Cardiac fibroblast (primary cell): Measurements from ENCODE around the gene ORAI1.

ENCODE experiments used
- DNase-seq, 2 donors: peaks; one replicate each; pipeline versions ENCODE4 v3.0.0 to v3.0.0-alpha.2; 2010; ENCODE audit warnings: low read depth in 2 of 2
- H3K4me3 ChIP-seq, 2 donors: replicated peaks in 1 of 2; 1 replicate in 1 of 2; 2 replicates in 1 of 2; pipeline ENCODE4 v1.5.1; 2011; ENCODE audit warnings: low read depth in 2 of 2, low read length in 2 of 2, mild to moderate bottlenecking in 2 of 2, moderate library complexity in 1 of 2
- CTCF ChIP-seq: IDR thresholded peaks from one replicate; pipeline ENCODE4 v1.5.1; 2011; ENCODE audit warnings: low read depth, mild to moderate bottlenecking, low read length, inconsistent platforms

The ORAI1 gene

DNA sequence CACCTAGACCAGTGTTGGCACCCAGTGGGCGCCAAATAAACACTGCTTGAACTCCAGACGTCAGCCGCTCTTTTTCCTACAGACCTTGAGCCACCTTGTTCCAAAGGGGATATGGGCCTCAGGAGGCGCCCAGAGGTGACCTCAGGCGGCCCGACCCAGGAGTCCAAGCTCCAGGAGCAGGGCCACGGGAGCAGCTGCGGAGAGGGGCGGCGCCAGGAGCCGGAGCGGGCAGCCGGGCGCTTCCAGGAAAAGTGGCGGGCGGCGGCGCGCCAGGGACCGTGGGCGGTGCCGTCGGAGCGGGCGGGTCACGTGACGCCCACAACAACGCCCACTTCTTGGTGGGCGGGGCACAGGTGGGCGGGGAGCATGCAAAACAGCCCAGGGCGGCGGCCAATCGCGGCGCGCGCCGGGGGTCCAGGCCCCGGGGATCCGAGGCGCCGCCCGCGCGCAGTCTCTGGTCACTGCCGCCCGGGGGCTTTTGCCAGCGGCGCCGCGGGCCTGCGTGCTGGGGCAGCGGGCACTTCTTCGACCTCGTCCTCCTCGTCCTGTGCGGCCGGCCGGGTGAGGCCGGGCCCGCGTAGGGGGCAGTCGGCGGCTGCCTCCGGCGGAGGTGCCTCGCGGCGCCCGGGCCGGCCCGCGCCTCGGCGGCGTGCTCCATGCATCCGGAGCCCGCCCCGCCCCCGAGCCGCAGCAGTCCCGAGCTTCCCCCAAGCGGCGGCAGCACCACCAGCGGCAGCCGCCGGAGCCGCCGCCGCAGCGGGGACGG lies at the start of gene ORAI1:
Gene ORAI1 (plus strand): TSS at position 444 of the 766 bp plus-strand sequence.
- no peak for TF ChIP-seq CTCF
- H3K4me3 ChIP-seq: peak within 1 kb of the TSS; percentile 67 to 68
- DNase-seq: peak; percentile 93 to 97

GRCh38 chr12:121576851-121577391 lies 49.4 kb upstream of the ORAI1 start:
- peak; percentile 70 to 89 for DNase-seq
- TF ChIP-seq CTCF: no peak
- no peak overlapping the region for H3K4me3 ChIP-seq

DNA sequence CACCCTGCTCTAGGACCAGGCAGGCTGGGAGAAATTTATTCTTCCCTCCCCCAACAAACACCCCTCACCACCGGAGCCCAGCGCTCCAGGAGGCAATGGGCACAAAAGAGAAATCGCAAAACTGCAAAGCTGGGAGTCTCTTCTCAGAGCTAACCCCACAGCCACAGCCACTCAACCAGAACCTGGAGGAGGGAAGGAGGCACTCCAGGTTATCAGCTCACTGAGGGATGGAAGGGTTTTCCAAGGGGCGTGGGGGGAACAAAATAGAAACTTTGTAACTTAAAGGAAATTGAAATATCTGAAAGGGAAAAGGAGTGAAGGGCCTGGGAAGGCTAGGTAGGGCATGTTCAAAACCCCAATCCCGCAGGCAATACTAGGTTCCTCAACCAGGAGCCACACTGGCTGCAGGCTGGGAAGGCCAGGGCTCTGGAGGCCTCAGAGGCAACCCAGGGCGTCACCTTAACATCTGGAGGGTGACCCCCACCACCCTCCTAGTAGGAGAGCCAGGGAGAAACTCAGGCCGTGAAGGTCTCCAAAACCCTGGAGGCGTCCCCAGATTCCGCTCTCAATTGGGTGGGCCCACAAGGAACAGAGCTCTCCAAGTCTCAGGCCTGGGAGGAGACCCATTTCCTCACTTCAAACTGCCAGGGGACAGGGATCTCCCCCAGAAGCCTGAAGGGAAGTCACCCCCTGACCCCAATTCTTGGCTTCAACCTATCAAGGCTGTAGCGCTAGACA lies 48.7 kb upstream of the ORAI1 start:
- no peak for TF ChIP-seq CTCF
- no peak for DNase-seq
- H3K4me3 ChIP-seq: peak overlapping the region; percentile 7 to 28

GRCh38 chr12:121578230-121579189 lies 47.8 kb upstream of the ORAI1 start:
- DNase-seq: peak; percentile 22 to 30
- H3K4me3 ChIP-seq: peak overlapping the region; percentile 63 to 65
- no peak for TF ChIP-seq CTCF

- TF ChIP-seq CTCF: no peak
- H3K4me3 ChIP-seq: peak overlapping the region; percentile 63 to 65
- DNase-seq: peak; percentile 17 to 24
Observed at GRCh38 chr12:121579190-121579791, 47.0 kb upstream of the ORAI1 start.
